ENCODE measurements around the gene FBLN1. TPM values are rescaled to one million over a fixed set of nuclear protein-coding genes. Genes with fewer than 3 reads are reported as not detected.

Gene FBLN1
- total and polyA plus RNA-seq, 2 of the 8 experiments (the other 6 are each of a cell fraction or from before 2014, with no cell fraction given) = 159 to 168 TPM

- Histone ChIP-seq H3K9me3 (ENCODE audit: insufficient read depth in 2 of 2, low read depth in 1 of 2, low read length in 1 of 2) (no peaks in the 10 kb centered on the region), H3K79me1 (ENCODE audit: low read depth, low read length) (no peaks in the 10 kb centered on the region), H4K8ac (ENCODE audit: extremely low read depth, insufficient read depth, low read length) (no peak overlapping the region), H2BK20ac (ENCODE audit: low read length) (no peak overlapping the region), H2AFZ (ENCODE audit: low read length) (no peak overlapping the region), H3K4me1 (replicated peaks in 1 of 4; ENCODE audit: control insufficient read depth in 3 of 4, insufficient read depth in 4 of 4, low read length in 3 of 4) (peaks cover 1 to 3% (median 3%) of the 10 kb centered on the region in 4 experiments; a peak in 4 of 7 replicates), H4K91ac (replicated peaks; ENCODE audit: insufficient read length, low read length) (no peak overlapping the region), H3K4me3 (ENCODE audit: extremely low read depth in 1 of 4, insufficient read depth in 2 of 4, low read depth in 3 of 4, low read length in 4 of 4) (no peak overlapping the region), H4K5ac (ENCODE audit: insufficient read length, low read depth, low read length) (no peak overlapping the region), H2BK120ac (replicated peaks; ENCODE audit: low read depth, low read length) (no peak overlapping the region), H2AK5ac (ENCODE audit: low read depth, low read length) (no peak overlapping the region), H3K79me2 (ENCODE audit: control insufficient read depth in 1 of 2, insufficient read depth in 2 of 2, low read length in 2 of 2) (no peaks in the 10 kb centered on the region), H3K56ac (replicated peaks; ENCODE audit: insufficient read length, low read depth, low read length) (no peak overlapping the region), H2BK5ac (ENCODE audit: low read depth, low read length) (no peak overlapping the region), H3K18ac (ENCODE audit: extremely low read depth, low read length) (no peak overlapping the region), H3K36me3 (ENCODE audit: control insufficient read depth in 2 of 4, insufficient read depth in 4 of 4, low read length in 3 of 4) (no peaks in the 10 kb centered on the region), H3K27me3 (replicated peaks in 1 of 4; ENCODE audit: control insufficient read depth in 3 of 4, extremely low read depth in 1 of 4, insufficient read depth in 3 of 4, low read length in 3 of 4) (no peaks in the 10 kb centered on the region), H4K20me1 (replicated peaks in 1 of 2; ENCODE audit: control insufficient read depth in 1 of 2, insufficient read depth in 2 of 2, low read length in 2 of 2) (no peaks in the 10 kb centered on the region), H3K14ac (ENCODE audit: insufficient read length) (no peak overlapping the region), H3K23me2 (ENCODE audit: low read depth, low read length) (0 out of 2 replicates have a peak, but pooled peaks cover 3% of the 10 kb centered on the region), H3K9ac (replicated peaks in 1 of 4; ENCODE audit: extremely low read depth in 1 of 4, low read depth in 3 of 4, low read length in 3 of 4) (no peak overlapping the region), H3K27ac (ENCODE audit: low read depth, low read length) (no peak overlapping the region), H3K4ac (replicated peaks; ENCODE audit: insufficient read length, low read depth, low read length) (no peak overlapping the region), H3K4me2 (ENCODE audit: insufficient read depth in 1 of 2, low read depth in 2 of 2, low read length in 2 of 2) (no peak overlapping the region), H2BK15ac (ENCODE audit: low read length) (no peak overlapping the region), H3K23ac (ENCODE audit: insufficient read length) (no peak overlapping the region), H2BK12ac (ENCODE audit: low read depth, low read length) (no peak overlapping the region)
- FAIRE-seq (no peak), DNase-seq (ENCODE audit: low read depth in 1 of 2, low spot score in 2 of 2) (no peak)
- WGBS, 2 experiments (ENCODE audit: extremely low coverage in 1 of 2, insufficient coverage in 1 of 2, insufficient read length in 1 of 2, insufficient replicate concordance in 2 of 2, low coverage in 1 of 2, low lambda C conversion rate in 2 of 2, missing lambda C conversion rate in 1 of 2) = 93% methylated on average over 3 of the region's 3 CpGs; no CpG with 5 or more reads in 1 of the 2 experiments
- CTCF ChIA-PET (ENCODE audit: partially characterized antibody) = interaction anchor here (1.0 kb wide), 1 partner anchor 9 kb away, joined by 3 read pairs; no protein-coding TSS in a partner anchor
- POLR2A ChIA-PET (ENCODE audit: partially characterized antibody) = no interaction called here
- TF ChIP-seq CHD1 (IDR thresholded peaks at IDR 0.05; ENCODE audit: low read depth, low read length) (no peak), SP2 (IDR thresholded peaks at IDR 0.05; ENCODE audit: low read length) (no peak), KDM5A (IDR thresholded peaks at IDR 0.05; ENCODE audit: low read length) (no peak), CBX5 (IDR thresholded peaks at IDR 0.05; ENCODE audit: low read depth, low read length) (no peak), EP300 (IDR thresholded peaks at IDR 0.05; ENCODE audit: borderline replicate concordance in 1 of 2, low read depth in 2 of 2, low read length in 2 of 2) (no peak), GABPA (IDR thresholded peaks at IDR 0.05; ENCODE audit: borderline replicate concordance, insufficient read depth, low read length) (no peak), SP4 (IDR thresholded peaks at IDR 0.05; ENCODE audit: low read length) (no peak), RNF2 (IDR thresholded peaks at IDR 0.05; ENCODE audit: borderline replicate concordance, low read depth, low read length, missing control alignments, poor library complexity, severe bottlenecking) (no peak), JUN (IDR thresholded peaks at IDR 0.05; ENCODE audit: low read depth, low read length) (no peak), SP1 (IDR thresholded peaks at IDR 0.05; ENCODE audit: low read depth, low read length) (no peak), BRCA1 (IDR thresholded peaks at IDR 0.05; ENCODE audit: low read depth, low read length) (no peak)
- TF ChIP-seq, protein P1, sequence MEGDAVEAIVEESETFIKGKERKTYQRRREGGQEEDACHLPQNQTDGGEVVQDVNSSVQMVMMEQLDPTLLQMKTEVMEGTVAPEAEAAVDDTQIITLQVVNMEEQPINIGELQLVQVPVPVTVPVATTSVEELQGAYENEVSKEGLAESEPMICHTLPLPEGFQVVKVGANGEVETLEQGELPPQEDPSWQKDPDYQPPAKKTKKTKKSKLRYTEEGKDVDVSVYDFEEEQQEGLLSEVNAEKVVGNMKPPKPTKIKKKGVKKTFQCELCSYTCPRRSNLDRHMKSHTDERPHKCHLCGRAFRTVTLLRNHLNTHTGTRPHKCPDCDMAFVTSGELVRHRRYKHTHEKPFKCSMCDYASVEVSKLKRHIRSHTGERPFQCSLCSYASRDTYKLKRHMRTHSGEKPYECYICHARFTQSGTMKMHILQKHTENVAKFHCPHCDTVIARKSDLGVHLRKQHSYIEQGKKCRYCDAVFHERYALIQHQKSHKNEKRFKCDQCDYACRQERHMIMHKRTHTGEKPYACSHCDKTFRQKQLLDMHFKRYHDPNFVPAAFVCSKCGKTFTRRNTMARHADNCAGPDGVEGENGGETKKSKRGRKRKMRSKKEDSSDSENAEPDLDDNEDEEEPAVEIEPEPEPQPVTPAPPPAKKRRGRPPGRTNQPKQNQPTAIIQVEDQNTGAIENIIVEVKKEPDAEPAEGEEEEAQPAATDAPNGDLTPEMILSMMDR (IDR thresholded peaks at IDR 0.05; ENCODE audit: control extremely low read depth in 1 of 3, insufficient read depth in 1 of 3, low read depth in 1 of 3, low read length in 3 of 3) = no peak
Observed at GRCh38 chr22:45615364-45615763, 112.7 kb downstream of the FBLN1 start.

Data from H1 (cell line).